GM21515 (cell line): Measurements from ENCODE around the gene TRMT61A.
"Not testable (repeated sequence)": the region's sequence is repeated elsewhere in the genome, so short reads cannot be mapped to it uniquely, and the experiment has no call there.

Experiments used
- ATAC-seq: cut with Tn5 transposase; IDR thresholded peaks from one replicate; pipeline ENCODE4 v1.9.1; 2021; ENCODE audit not compliant: unreplicated experiment

TRMT61A gene

DNA sequence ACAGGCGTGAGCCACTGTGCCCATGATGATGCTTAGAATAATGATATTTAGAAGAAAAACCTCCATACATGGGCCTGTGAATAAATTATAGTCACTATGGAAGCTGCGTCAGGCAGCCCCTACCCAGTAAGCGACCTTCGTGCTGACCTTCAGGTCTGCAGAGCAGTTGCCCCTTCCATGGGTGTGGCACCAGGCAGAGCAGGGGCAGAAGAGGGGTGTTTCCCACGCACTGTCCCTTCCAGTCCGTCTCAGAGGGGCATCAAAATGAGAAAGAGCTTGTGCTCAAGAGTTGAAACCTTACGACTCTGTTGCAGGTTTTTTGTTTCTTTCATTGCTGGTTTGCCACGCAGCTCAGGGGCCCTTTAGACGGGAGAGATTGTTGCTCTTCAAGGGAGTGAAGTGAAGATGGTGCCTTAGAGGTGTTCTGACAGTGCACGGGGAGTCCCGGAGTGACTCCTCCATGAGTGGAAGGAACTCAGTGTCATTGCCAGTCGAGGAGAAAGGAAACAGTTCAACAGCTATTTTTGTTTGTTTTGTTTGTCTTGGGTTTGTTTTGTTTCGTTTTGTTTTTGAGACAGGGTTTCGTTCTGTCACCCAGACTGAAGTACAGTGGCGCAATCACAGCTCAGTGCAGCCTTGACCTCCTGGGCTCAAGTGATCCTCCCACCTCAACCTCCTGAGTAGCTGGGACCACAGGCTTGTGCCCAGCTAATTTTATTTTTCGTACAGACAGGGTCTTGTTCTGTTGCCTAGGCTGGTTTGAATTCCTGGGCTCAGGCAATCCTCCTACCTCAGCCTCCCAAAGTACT is 20.3 kb upstream of the TRMT61A start:
- no peak for ATAC-seq

DNA sequence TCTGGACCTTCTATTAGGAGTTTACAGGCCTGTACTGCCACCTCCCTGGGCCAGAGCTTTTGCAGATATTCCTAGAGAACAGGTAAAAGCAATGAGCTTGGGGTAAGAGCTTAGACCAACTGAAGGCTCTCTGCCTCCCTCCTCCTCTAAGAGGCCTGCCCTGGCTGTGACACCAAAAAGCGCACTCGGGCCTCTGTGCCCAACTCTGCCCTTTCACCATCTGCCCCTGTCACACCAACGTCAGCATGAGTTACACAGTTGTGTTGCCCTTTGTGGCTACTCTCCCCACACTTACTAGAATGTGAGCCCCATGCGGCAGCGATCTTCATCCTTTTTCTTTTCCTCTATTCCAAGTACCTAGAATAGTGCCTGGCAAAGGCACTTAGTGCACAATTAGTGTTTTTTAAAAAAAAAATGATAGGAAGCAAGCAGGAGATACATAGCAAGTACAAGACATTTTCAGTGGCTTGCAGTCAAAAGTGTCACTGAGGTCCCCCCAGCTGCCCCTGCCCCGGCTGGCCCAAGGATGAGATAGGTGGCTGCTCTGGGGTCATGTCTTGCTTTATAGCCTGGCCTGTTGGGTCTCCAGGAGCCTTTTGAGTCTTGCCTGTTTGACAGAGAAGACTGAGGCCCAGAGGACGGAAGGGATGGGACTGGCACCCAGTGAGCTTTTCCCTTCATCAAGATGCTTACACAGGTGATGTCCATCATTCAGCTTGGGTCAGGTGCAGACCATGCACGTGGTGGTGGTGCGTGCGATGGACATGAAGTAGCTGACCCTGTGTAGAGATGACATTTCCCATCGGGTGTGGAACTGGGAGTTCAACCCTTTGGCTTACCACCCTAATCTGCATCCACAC is 18.9 kb upstream of the TRMT61A start:
- ATAC-seq = no peak

DNA sequence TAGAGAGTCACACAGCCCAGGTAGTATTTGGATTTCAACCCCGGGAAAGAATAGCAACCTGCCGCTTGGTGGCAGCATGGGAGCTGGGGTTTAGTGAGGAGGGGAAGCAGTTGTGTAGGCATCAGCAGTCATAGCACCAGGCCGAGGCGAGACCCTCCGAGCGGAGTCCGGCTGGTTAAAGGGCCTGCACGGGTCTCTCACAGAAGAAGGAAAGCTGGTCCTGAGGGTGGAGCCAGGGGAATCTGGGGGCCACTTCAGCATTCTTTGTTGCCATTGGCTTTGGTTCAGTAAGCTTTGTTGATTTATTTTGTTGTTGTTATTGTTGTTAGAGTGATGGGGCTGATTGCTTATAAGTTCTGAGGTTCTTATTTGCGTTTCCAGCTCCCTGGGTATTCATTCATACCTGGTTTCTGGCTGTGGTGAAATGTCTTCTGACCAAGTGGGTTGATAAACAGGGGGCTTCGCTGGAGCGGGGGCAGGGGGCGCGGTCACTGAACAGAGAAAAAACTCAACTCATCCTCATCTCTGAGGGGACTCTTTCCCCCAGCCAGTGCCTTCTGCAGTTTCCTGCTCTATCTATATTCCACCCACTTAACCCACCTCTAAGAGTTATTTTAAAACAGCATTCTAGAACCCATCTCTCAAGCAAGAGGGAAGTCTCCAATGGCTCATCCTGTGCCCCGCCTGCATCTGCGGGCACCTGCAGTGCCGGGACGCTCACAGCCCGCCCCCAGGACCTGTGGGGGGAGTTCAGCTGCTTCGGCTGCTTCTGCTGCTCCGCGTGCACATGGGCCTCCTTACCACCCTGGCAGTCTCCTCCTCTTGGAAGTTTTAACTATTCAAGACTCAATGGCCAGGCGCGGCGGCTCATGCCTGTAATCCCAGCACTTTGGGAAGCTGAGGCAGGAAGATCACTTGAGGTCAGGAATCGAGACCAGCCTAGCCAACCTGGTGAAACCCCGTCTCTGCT is 18.0 kb upstream of the TRMT61A start:
- ATAC-seq = no peak

DNA sequence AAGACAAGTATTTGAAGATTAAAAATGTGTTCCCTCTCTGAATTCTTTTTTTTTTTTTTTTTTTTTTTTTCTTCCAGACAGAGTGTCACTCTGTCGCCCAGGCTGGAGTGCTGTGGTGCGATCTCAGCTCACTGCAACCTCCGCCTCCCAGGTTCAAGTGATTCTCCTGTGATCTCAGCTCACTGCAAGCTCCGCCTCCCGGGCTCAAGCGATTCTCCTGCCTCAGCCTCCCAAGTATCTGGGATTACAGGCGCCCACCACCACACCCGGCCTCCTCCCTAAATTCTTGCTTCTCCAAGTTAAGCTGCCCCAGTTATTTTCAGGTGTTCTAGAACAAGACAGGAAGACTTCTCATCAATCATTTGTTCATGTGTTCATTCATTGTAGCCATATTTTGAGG is 16.8 kb upstream of the TRMT61A start:
- ATAC-seq = not testable (repeated sequence)

DNA sequence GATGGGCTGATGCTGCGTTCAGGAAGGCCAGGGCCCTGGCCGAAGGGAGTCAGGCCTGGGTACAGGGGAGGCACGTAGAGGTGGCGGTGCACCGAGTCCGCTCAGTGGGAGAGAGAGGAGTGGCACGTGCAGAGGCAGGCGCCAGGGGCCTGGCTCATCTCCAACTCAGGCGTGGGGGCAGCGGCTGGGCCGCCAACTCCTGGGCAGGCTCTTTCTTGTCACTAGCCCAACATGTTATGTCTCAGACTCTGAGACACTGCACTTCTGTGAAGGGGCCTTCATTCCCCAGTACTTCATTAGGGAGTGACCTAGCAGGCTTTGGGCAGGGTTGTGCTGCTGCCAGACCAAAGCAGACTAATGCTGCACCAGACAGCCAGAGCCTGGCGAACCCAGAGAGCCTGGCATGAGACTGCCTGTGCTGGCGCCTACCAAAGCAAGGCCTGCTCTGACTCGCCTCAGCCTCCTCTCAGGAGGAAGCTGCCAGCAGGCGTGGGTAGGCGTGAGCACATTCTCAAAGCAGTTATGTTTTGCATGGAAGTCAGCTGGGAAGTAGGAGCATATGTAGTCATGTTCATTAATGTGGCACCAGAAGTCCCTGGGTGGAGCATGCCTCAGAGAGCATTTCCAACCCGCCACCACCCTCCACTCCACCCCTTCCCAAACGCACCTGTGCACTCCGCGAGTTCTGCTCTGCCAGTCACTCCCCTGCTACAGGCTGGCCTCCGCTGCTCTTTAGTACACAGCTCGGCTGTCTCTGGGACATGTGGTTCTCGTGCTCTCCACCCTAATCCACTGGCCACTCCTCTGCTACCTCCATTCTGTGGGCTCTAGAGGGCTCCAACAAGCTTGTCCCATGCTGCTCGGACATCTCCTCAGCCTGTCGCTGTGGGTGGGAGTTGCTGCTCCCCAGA is 16.0 kb upstream of the TRMT61A start:
- no peak for ATAC-seq

DNA sequence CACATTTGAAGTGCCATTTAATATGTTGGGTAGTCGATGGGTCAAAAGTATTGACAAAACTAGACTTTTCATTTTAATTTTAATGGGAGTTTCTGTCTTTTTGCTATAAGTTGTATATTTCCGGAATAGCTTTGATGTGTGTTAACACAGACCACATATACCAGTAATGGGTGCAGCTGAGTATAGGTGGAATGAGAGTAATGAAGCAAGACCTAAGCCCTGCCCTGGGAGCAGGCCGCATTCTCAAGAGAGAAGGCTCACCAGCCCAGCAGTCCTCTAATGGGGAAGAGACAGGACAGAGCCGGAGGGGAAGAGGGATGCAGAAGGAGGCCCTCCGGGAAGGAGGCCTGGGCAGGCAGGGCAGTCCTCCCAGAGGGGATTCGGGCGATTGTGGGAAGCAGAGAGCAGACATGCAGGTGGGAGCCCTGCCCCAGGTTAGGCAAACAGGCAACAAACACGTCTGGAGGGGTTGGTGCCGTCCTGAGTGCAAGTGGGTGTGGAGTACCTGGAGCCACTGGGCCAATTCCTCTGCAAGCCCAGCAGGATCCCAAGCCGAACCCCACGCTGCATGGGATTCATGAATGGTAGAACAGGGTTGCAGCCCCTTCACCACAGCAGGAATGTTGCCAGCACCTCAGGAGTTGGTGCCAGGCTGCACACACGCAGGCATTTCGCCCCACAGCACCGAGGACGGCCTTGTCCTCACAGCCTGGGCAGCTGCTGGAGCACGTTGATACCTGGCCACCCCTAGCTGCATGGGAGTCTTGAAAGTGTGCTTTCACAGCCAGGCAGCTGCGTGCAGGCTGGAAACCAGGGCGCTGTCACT is 14.2 kb upstream of the TRMT61A start:
- ATAC-seq = no peak

DNA sequence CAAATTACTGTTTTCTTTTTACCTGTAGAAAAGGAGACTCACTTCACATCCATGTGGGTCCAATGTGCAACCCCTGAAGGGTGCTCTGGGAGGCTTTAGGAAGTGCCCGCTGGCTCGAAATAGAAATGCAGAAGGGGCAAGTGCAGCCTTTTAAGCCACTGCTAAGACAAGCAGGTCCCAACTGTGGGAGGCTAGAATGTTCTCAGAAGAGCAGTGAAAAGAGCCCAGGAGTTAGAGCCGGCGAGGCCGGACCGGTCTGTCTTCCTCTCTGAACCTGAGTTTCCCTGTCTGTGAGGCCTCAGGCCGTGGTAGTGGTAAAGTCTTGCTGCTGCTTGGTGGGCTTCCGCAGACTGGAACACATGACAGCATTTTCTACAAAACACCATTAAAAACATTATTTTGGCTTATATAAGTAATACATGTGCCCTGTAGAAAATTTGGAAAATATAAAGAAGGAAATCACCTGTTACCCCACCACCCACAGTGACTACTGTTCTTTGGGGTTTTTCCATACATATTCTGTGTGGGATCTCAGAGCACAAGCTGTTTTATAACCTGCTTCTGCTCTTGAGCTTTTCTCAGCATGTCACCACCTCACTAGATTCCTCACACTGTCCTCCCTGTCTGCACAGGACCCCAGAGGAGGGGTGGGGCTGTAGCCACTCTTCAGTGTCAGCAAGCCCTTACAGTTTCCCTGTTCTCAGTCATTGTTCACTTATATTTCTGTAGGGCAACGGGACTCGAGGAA is 12.4 kb upstream of the TRMT61A start:
- ATAC-seq = no peak

DNA sequence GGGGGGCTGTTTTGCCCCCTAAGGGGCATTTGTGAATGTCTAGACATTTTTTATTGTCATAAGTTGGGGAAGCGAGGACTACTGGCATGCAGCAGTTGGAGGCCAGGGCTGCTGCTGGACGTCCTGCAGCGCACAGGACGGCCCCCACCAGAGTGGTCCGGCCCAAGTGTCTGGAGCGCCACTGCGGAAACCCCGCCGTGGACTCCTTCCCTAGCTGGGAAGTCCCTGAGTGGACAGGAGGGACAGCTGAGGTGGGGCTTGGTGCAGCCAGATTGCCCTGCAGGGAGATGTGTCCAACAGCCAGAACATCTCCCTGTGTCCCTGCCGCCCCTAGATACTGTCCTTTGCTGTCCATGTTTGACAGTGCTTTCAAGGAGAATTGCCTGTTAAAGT is 11.8 kb upstream of the TRMT61A start:
- ATAC-seq = no peak

DNA sequence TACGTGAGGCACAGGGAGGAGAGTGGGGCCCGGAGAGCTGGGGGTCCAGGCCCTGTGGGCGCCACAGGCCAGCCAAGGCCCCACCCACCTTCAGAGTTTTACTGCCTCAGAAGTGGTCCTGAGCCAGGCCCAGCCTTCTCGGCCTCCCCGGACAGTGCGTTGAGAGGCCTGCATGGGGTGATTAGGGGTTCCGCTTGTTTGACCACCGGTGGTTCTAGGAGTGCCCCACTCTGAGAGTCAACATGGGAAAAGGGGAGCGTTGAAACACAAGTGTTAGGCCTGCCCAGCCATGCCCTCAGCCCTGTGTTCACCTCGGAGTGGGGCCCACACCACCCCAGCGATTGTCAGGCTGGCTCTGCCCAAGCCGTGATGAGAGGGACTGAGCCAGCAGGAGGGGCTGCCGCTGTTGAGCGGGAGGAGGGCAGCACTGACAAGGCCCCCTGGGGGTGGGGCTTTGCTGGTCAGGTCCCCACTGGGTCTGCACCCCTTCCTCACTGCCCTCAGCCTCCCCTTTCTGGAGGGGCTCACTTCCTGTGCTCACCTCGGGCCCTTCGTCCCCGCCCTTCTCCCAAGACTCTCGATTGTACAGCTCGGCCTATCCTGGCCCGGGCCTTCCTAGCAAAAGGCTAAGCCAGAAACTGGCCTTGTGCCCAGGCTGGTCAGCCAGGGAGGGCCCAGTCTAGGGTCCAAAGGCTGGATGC is 11.1 kb upstream of the TRMT61A start:
- no peak for ATAC-seq

DNA sequence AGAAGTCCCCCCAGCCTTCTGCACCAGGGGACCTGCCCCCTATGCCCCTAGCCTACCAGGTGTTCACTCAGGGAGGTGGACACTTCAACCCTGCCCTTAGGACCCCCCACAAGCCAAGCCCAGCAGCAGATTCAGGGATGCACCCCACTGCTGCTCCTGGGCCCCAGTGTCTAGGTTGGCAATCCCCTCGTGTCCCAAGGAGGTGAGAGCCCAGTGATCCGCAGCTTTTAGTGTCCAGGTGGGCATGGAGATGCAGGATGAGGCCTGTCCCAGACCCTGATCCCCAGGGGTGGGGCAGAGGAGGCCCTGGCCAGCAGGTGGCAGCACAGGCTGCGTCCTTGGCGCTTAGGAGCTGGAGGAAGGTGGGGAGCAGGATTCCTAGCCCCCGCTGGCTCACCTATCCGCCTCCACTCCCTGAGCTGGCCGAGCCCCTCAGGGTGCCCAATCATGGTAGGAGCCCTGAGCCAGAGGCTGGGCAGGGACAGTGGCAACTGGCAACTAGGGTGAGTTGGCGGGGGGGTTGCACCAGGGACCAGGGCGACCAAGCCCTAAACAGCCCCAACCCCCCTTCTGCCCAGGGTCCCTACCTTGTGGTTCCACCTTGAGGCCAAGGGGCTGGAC is 10.5 kb upstream of the TRMT61A start:
- ATAC-seq = no peak

DNA sequence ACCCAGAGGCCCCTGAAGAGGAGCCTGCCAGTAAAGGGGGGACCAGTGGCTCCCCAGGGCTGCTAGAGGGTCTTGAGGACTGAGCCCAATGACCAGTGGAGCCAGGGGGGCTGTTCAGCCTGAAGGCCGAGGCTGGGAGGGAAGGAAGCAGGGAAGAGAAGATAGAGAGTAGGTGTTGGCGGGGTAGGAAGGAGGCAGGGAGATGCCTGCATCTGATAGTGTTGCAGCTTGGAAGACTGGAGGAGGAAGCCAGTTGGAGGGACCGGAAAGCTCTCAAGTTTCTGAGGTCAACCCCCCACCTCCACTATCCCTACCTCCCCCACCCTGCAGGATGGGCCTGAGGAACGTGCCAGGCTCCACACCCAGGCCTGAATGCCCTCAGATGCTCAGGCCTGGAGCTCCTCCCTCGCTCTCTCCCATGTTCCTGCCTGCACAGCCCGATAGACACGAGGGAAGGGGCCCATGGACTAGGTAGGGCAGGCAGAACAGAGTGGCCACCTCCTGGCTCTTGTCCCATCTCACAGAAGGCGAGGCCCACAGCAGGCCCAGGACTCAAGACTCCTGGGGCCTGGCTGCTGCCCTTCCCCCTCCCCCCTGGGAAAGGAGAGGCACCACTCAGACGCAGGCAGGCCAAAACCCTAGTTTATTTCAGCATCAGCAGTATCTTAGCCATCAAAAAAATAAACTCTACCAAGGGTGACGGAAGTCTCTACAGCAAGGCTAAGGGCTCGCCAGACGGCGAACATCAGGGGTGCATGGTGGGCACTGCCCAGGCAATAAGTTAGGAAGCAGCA is 9.8 kb upstream of the TRMT61A start:
- no peak for ATAC-seq

DNA sequence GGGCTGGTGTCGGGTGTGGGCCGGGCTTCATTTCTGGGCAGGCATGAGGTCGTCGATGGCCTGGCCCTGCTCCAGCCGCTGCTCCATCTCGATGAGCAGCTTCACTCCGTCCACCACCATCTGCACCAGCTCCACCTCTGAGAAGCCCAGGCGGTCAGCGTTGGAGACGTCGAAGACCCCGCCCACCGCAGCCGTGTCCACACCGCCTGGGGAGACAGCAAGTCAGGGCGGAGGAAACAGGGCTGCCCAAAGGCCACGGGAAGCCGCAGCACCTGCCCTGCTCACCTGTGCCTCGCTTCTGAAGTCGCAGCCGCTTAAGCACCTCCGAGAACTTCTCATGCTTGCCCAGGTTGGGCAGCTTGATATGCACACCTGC is 9.2 kb upstream of the TRMT61A start:
- no peak for ATAC-seq

DNA sequence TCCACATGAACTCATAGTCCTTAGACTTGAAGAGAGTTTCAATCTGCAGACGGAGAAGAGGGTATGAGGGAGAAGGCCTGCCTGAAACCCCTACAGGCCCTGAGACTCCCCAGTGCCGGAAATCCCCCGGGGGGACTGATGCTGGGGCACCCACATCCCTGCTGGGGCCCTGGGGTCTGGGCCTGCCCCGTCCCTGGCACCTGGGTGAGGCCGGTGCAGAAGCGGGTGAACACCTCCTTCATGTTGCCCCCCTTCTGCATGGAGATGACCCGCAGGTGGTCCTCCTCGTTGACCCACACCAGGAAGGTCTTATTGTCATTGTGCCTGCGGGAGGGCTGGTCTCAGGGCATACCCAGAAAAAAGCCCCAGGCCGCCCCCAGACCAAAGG is 8.7 kb upstream of the TRMT61A start:
- no peak for ATAC-seq

DNA sequence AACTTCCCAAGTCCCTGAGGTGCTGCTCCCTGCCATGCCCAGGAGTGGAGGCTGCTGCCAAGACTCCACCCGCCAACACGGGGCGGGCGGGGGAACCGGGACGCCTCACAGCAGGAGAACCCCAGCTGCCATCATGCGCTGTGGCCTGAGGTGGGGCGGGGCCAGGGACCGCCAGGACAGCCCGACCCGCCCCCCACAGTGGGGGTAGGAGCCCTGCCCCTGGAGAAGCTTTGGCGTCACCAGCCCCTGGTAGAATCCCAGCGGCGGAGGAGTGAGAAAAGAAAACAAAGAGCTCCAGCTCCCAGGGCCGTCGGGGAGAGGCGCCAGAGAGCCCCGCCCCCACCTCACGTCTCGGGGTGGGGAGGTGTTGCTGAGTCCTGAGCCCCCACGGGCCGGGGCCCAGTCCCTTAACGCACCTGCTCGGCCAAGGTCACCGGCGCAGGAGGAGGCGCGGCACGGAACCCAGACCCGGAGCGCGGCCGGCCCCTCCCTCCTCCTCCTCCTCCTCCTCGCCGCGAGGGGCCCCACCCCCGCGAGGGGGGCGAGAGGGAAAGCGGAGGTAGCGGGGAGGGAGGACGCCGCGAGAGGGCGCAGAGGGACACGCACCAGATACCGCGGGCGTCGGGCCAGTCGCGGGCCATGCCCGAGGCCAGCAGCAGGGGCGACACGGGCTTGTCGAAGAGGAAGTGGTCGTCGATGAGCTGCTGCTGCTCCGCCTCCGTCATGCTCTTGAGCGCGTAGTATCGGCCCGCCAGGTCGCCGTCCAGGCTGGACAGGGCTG is 8.1 kb upstream of the TRMT61A start:
- ATAC-seq = no peak

DNA sequence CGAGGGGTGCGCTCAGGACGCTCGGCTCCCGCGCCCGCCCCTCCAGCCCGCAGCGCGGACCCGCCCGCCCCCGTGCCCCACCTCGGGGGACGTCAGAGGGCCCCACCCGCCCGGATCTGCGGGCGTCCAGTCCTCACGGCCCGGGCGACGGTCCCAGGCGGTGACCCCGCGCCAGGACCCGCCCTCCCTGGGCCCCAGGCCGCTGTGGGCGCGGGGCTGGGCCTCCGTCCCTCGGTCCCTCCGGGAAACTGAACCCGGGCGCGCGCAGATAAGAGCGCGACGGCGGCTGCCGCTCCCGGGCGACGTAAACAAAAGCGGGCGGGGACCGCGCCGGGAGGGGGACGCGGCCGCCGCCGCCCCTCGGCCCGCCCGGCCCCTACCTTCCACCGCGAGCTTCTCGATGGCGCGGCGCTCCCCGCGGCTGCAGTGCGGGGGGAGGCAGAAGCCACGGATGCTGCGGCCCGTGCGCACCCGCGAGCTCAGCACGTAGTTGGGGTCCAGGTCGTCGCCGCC is 7.5 kb upstream of the TRMT61A start:
- no peak for ATAC-seq
